Measurements from ENCODE around the gene SEMG1.
A peak's percentile ranks its signal among the peaks of the same experiment; 100 is the strongest.

SEMG1 gene

DNA sequence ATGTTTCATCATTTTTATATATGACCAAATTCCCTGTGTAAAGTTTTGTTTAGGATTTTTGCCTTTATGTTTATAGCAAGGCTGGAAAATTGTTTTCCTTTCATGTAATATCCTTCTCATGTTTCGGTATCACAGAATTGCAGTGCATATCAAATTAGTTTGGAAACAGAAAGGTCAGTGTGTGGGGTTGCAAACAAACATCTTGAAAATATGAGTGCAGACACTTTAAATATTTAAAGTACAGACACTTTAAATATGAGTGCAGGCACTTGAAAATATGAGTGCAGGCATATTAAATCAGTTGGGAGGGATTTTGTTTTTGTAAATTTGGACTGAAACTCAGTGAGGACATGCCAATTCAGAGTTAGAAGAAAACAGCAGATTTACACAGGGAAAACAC is 41.0 kb downstream of the SEMG1 start:
- Histone ChIP-seq H3K27ac (ENCODE audit: low read depth, low read length) (no peak overlapping the region), H2AK5ac (ENCODE audit: low read length) (no peak overlapping the region), H3K79me2 (ENCODE audit: control insufficient read depth, insufficient read depth, low read length) (no peaks in the 10 kb centered on the region), H3K9ac (ENCODE audit: low read length) (no peak overlapping the region), H3K4me1 (ENCODE audit: control insufficient read depth, low read depth, low read length) (no peaks in the 10 kb centered on the region), H3K36me3 (ENCODE audit: control insufficient read depth, insufficient read depth, low read length) (no peaks in the 10 kb centered on the region), H3K4ac (ENCODE audit: low read depth, low read length) (no peak overlapping the region), H2BK15ac (replicated peaks; ENCODE audit: low read depth) (no peak overlapping the region), H3K23ac (ENCODE audit: low read length) (no peak overlapping the region), H2BK5ac (ENCODE audit: low read length) (no peak overlapping the region), H3K18ac (ENCODE audit: low read length) (no peak overlapping the region), H3K27me3 (ENCODE audit: insufficient read depth, low read length, poor library complexity) (no peaks in the 10 kb centered on the region), H3K4me2 (ENCODE audit: low read length) (no peak overlapping the region), H3K79me1 (ENCODE audit: low read length) (no peaks in the 10 kb centered on the region), H3K56ac (ENCODE audit: low read length) (no peak overlapping the region), H4K5ac (ENCODE audit: low read length) (no peak overlapping the region), H3K4me3 (ENCODE audit: low read length) (no peak overlapping the region), H4K8ac (ENCODE audit: low read depth, low read length) (no peak overlapping the region), H2BK120ac (ENCODE audit: low read depth, low read length) (no peak overlapping the region)
- WGBS (ENCODE audit: extremely low coverage, insufficient coverage, low lambda C conversion rate), result no CpG with 5 or more reads among the region's 1 CpG
- no peak for DNase-seq

GRCh38 chr20:45248609-45249008 is 41.8 kb downstream of the SEMG1 start:
- Histone ChIP-seq H2BK15ac (replicated peaks; ENCODE audit: low read depth) (no peak overlapping the region), H3K56ac (ENCODE audit: low read length) (no peak overlapping the region), H3K4me2 (ENCODE audit: low read length) (no peak overlapping the region), H2BK5ac (ENCODE audit: low read length) (no peak overlapping the region), H3K4me3 (ENCODE audit: low read length) (no peak overlapping the region), H3K79me2 (ENCODE audit: control insufficient read depth, insufficient read depth, low read length) (no peaks in the 10 kb centered on the region), H3K4me1 (ENCODE audit: control insufficient read depth, low read depth, low read length) (no peaks in the 10 kb centered on the region), H2AK5ac (ENCODE audit: low read length) (no peak overlapping the region), H2BK120ac (ENCODE audit: low read depth, low read length) (no peak overlapping the region), H4K5ac (ENCODE audit: low read length) (no peak overlapping the region), H3K18ac (ENCODE audit: low read length) (no peak overlapping the region), H3K27ac (ENCODE audit: low read depth, low read length) (no peak overlapping the region), H3K23ac (ENCODE audit: low read length) (no peak overlapping the region), H3K36me3 (ENCODE audit: control insufficient read depth, insufficient read depth, low read length) (no peaks in the 10 kb centered on the region), H3K27me3 (ENCODE audit: insufficient read depth, low read length, poor library complexity) (no peaks in the 10 kb centered on the region), H4K8ac (ENCODE audit: low read depth, low read length) (no peak overlapping the region), H3K9ac (ENCODE audit: low read length) (no peak overlapping the region), H3K79me1 (ENCODE audit: low read length) (no peaks in the 10 kb centered on the region), H3K4ac (ENCODE audit: low read depth, low read length) (no peak overlapping the region)
- no peak for DNase-seq

DNA sequence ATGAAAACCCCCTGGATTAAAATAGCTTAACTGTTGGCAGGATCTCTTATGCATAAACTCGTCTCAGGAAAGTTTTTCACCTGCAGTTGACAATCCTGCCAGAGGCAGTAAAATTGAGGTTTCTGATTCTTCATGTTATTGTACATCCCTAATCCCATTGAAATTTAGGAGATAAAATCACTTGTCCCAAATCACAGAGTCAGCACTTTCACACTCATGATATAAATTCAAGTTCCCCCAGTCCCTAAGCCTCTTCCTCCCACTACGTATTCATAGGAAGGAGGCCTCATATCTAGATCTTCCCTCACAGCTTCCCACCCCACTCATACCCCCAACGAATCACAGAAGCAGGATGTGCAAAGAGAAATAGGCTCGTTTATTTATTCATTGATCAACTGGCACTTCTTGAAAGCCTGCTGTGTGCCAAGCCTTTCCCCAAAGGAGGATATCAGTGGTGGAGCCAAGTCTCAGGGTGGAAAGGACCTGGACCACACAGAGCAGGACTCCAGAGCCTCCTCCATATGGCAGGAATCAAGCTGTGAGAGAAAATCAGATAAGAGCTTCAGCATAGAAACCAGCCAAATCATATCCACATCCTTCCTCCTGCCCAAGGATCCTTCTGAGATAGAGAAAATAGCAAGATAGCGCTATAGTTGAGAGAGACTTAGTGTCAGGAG is 45.2 kb downstream of the SEMG1 start:
- H3K4ac ChIP-seq (ENCODE audit: low read depth, low read length), result no peak overlapping the region
- no peak overlapping the region for H4K8ac ChIP-seq (ENCODE audit: low read depth, low read length)
- no peak overlapping the region for H2BK5ac ChIP-seq (ENCODE audit: low read length)
- no peak overlapping the region for H2AK5ac ChIP-seq (ENCODE audit: low read length)
- H3K27ac ChIP-seq (ENCODE audit: low read depth, low read length), result no peak overlapping the region
- no peak overlapping the region for H3K9ac ChIP-seq (ENCODE audit: low read length)
- no peak overlapping the region for H3K4me2 ChIP-seq (ENCODE audit: low read length)
- H3K36me3 ChIP-seq (ENCODE audit: control insufficient read depth, insufficient read depth, low read length), result no peaks in the 10 kb centered on the region
- no peak overlapping the region for H4K5ac ChIP-seq (ENCODE audit: low read length)
- H3K79me1 ChIP-seq (ENCODE audit: low read length), result no peaks in the 10 kb centered on the region
- no peak overlapping the region for H3K18ac ChIP-seq (ENCODE audit: low read length)
- H2BK120ac ChIP-seq (ENCODE audit: low read depth, low read length), result no peak overlapping the region
- no peak overlapping the region for H3K23ac ChIP-seq (ENCODE audit: low read length)
- no peak overlapping the region for H2BK15ac ChIP-seq (replicated peaks; ENCODE audit: low read depth)
- peak; percentile 78 for DNase-seq
- peaks cover 7% of the 10 kb centered on the region for H3K4me1 ChIP-seq (ENCODE audit: control insufficient read depth, low read depth, low read length)
- no peaks in the 10 kb centered on the region for H3K27me3 ChIP-seq (ENCODE audit: insufficient read depth, low read length, poor library complexity)
- no peak overlapping the region for H3K4me3 ChIP-seq (ENCODE audit: low read length)
- no peak overlapping the region for H3K56ac ChIP-seq (ENCODE audit: low read length)
- no CpG with 5 or more reads among the region's 5 CpGs for WGBS (ENCODE audit: extremely low coverage, insufficient coverage, low lambda C conversion rate)
- no peaks in the 10 kb centered on the region for H3K79me2 ChIP-seq (ENCODE audit: control insufficient read depth, insufficient read depth, low read length)

GRCh38 chr20:45253261-45253660 is 46.4 kb downstream of the SEMG1 start:
- H3K4me2 ChIP-seq (ENCODE audit: low read length), result no peak overlapping the region
- H3K56ac ChIP-seq (ENCODE audit: low read length), result peak overlapping the region; percentile 47
- no peak overlapping the region for H2BK120ac ChIP-seq (ENCODE audit: low read depth, low read length)
- H3K79me1 ChIP-seq (ENCODE audit: low read length), result no peaks in the 10 kb centered on the region
- H3K27ac ChIP-seq (ENCODE audit: low read depth, low read length), result no peak overlapping the region
- no peak overlapping the region for H3K9ac ChIP-seq (ENCODE audit: low read length)
- DNase-seq, result no peak
- H3K4me1 ChIP-seq (ENCODE audit: control insufficient read depth, low read depth, low read length), result peaks cover 7% of the 10 kb centered on the region
- no peak overlapping the region for H4K8ac ChIP-seq (ENCODE audit: low read depth, low read length)
- no peak overlapping the region for H3K18ac ChIP-seq (ENCODE audit: low read length)
- H2BK15ac ChIP-seq (replicated peaks; ENCODE audit: low read depth), result no peak overlapping the region
- WGBS (ENCODE audit: extremely low coverage, insufficient coverage, low lambda C conversion rate), result no CpG with 5 or more reads among the region's 4 CpGs
- no peak overlapping the region for H3K23ac ChIP-seq (ENCODE audit: low read length)
- H2AK5ac ChIP-seq (ENCODE audit: low read length), result no peak overlapping the region
- H3K4me3 ChIP-seq (ENCODE audit: low read length), result no peak overlapping the region
- H3K4ac ChIP-seq (ENCODE audit: low read depth, low read length), result no peak overlapping the region
- H4K5ac ChIP-seq (ENCODE audit: low read length), result no peak overlapping the region
- no peak overlapping the region for H2BK5ac ChIP-seq (ENCODE audit: low read length)
- no peaks in the 10 kb centered on the region for H3K27me3 ChIP-seq (ENCODE audit: insufficient read depth, low read length, poor library complexity)
- H3K79me2 ChIP-seq (ENCODE audit: control insufficient read depth, insufficient read depth, low read length), result no peaks in the 10 kb centered on the region
- no peaks in the 10 kb centered on the region for H3K36me3 ChIP-seq (ENCODE audit: control insufficient read depth, insufficient read depth, low read length)

- H2BK5ac ChIP-seq (ENCODE audit: low read length), result no peak within 1 kb of the TSS
- peak; percentile 15 for DNase-seq
- no peak within 1 kb of the TSS for H4K8ac ChIP-seq (ENCODE audit: low read depth, low read length)
- no peaks in the 10 kb centered on the region for H3K79me2 ChIP-seq (ENCODE audit: control insufficient read depth, insufficient read depth, low read length)
- H4K5ac ChIP-seq (ENCODE audit: low read length), result no peak within 1 kb of the TSS
- peak within 1 kb of the TSS; percentile 47 for H3K56ac ChIP-seq (ENCODE audit: low read length)
- no peak within 1 kb of the TSS for H2BK120ac ChIP-seq (ENCODE audit: low read depth, low read length)
- H3K27me3 ChIP-seq (ENCODE audit: insufficient read depth, low read length, poor library complexity), result no peaks in the 10 kb centered on the region
- H3K4me1 ChIP-seq (ENCODE audit: control insufficient read depth, low read depth, low read length), result peaks cover 7% of the 10 kb centered on the region
- no peaks in the 10 kb centered on the region for H3K36me3 ChIP-seq (ENCODE audit: control insufficient read depth, insufficient read depth, low read length)
- no peak within 1 kb of the TSS for H3K4me3 ChIP-seq (ENCODE audit: low read length)
- WGBS (ENCODE audit: extremely low coverage, insufficient coverage, low lambda C conversion rate), result no CpG with 5 or more reads among the region's 7 CpGs
- H3K4me2 ChIP-seq (ENCODE audit: low read length), result no peak within 1 kb of the TSS
- H2AK5ac ChIP-seq (ENCODE audit: low read length), result no peak within 1 kb of the TSS
- H3K9ac ChIP-seq (ENCODE audit: low read length), result no peak within 1 kb of the TSS
- no peak within 1 kb of the TSS for H3K23ac ChIP-seq (ENCODE audit: low read length)
- no peak within 1 kb of the TSS for H3K27ac ChIP-seq (ENCODE audit: low read depth, low read length)
- H3K79me1 ChIP-seq (ENCODE audit: low read length), result no peaks in the 10 kb centered on the region
- H3K18ac ChIP-seq (ENCODE audit: low read length), result no peak within 1 kb of the TSS
- H2BK15ac ChIP-seq (replicated peaks; ENCODE audit: low read depth), result no peak within 1 kb of the TSS
- no peak within 1 kb of the TSS for H3K4ac ChIP-seq (ENCODE audit: low read depth, low read length)
Measured at GRCh38 chr20:45254383-45255262, 47.8 kb downstream of the SEMG1 start, which contains the start of gene SLPI. TSS of gene SLPI (minus strand) at chr20:45254564. CDS start at chr20:45254543, 21 bp downstream.
